HG02981 (cell line): ENCODE data around the gene ATIC.
"Not testable (repeated sequence)": the region's sequence is repeated elsewhere in the genome, so short reads cannot be mapped to it uniquely, and the experiment has no call there.

ENCODE experiments used
- ATAC-seq: cut with Tn5 transposase; IDR thresholded peaks from one replicate; pipeline ENCODE4 v1.9.1; 2021; ENCODE audit warnings: mild to moderate bottlenecking, moderate library complexity; ENCODE audit not compliant: unreplicated experiment

The ATIC gene

DNA sequence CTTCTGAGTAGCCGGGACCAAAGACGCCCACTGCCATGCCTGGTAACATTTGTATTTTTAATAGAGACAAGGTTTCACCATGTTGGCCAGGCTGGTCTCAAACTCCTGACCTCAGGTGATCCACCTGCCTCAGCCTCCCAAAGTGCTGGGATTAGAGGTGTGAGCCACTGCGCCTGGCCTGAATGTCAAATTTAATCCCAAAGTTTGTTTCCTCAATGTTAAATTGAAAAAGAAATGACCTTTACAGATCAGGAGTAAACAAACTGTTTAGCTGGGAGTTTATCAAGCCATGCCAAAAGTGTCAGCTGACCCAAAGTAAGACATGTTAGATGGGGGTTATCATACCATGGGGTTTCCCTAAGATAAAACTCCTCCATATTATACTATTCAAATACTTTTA is 48.2 kb downstream of the ATIC start:
- ATAC-seq: not testable (repeated sequence)

DNA sequence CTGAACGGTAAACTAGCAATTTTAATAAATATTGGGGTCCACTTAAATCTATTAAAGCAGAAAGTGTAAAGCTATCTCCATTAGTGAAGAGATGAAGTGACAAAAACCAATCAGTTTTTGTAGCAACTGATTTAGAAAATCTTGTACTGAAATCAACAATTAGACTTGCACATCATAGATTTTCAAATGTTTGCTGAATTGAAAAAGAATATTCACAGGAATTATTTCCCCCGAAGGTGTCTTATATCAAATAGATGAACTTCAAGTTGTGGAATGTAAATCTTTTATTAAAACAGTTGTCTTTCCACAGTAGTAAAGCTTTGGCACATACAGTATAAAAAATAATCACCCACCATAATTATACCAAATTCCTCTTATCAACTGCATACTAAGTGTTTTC is 48.7 kb downstream of the ATIC start:
- ATAC-seq: no peak

DNA sequence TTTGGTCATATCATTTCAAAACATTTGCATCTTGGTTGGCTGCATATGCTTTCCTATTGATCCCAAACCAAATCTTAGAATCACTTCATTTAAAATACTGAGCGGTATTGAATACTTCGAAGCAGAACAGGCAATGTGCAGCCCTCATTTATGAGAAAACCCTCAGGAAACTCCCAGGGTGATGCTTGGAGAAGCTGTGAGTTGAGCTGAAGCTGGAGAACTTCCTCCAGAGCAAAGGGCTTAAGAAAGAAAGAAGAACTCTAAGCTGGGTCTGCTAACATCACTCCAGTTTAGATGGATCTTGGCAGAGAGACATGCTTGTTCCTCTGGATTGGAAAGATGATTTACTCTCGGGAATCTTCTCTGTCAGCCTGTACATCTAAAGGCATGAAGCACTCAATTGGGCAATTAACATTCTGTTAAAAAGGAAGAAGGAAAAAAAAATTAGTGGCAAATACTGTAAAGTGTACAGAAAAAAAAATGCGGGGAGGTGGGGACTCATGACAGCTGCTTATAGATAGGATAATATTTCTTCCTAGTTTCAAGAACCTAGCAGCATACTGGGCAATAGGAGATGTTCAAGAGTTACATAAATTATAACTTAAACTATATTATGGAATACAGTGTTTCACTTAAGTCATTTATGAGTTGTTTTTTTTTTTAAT is 49.5 kb downstream of the ATIC start:
- ATAC-seq: no peak

GRCh38 chr2:215361876-215362561 is 50.2 kb downstream of the ATIC start:
- no peak for ATAC-seq

GRCh38 chr2:215362562-215362904 is 50.7 kb downstream of the ATIC start:
- ATAC-seq: no peak

DNA sequence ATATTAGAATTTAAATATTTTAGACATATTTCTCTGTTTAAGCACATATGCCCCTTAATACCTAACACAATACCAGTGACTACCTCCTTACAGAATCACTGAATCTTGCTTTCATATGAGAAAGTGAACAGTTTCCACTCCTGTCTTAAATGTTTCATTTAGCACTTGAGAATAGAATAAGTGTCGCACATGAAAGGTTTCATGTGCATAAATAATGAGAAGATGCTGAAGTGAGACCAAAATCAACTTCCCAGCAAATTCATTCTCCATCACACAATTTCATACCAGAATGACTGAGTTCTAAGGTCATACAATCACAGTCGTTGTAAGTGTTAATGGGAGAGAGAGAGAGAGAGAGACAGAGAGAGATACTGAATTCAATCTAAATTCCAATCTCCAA is 51.2 kb downstream of the ATIC start:
- ATAC-seq: no peak

- ATAC-seq: no peak
Observed at GRCh38 chr2:215363461-215364156, 51.8 kb downstream of the ATIC start.

- ATAC-seq: no peak
Observed at GRCh38 chr2:215364157-215365155, 52.6 kb downstream of the ATIC start.

- no peak for ATAC-seq
Observed at GRCh38 chr2:215365184-215365658, 53.4 kb downstream of the ATIC start.

DNA sequence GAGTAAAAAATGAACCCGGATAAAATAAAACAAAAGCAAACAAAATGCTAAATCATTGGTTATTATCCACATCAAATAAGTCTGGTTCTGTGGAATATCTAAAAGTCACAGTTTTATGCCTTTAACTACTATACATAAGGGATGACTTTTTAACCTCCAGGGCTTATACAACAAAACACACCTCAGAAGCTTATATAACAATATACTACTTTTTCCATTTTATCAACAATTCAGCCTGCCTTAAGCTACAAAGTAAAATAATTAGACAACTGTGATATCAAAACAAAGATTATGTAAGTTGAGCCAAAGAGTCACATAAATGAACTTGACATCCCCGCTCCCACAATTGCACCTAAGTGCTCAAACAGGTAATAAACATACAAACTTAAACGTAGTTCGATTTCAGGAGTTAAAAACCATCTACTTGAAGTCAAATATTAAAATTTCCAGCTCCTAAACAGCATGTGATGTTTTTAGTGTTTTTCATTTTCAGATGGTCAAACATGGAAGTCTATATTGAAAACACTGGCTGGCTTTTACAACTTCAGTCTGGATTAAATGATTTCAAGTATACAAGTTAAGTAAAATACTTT is 54.7 kb downstream of the ATIC start:
- no peak for ATAC-seq

GRCh38 chr2:215367662-215368492 is 56.0 kb downstream of the ATIC start:
- ATAC-seq: no peak

- ATAC-seq: no peak
Observed at GRCh38 chr2:215368493-215368809, 56.6 kb downstream of the ATIC start.

DNA sequence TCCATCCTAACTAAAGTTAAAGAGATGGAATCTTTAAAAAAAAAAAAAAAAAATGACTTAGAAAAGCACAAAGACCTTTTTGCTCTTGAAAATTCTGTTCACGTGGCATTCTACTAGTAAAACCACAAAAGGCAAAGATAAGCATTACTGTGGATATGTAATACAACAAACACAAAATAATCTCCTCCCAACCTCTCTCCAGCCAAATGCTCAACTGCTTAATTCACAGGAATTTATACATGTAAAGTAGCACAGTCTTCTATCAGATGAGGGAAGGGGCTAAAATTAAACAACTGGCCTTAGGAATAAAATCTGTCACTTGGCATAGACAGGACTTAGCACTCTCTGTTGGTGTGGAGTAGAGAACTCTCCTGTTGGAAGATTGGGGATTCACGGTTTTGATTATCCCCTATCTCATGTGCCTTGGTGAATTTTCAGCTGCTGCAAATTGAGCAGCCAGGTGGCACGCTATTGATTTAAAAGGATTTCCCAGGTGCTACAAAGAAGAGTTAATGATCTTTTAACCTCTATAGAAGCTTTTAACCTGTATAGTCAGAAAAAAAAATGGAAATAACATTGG is 57.4 kb downstream of the ATIC start:
- no peak for ATAC-seq

GRCh38 chr2:215370112-215370965 is 58.5 kb downstream of the ATIC start:
- no peak for ATAC-seq

GRCh38 chr2:215371915-215372897 is 60.3 kb downstream of the ATIC start:
- ATAC-seq: no peak

GRCh38 chr2:215372968-215373649 is 61.2 kb downstream of the ATIC start:
- ATAC-seq: no peak

DNA sequence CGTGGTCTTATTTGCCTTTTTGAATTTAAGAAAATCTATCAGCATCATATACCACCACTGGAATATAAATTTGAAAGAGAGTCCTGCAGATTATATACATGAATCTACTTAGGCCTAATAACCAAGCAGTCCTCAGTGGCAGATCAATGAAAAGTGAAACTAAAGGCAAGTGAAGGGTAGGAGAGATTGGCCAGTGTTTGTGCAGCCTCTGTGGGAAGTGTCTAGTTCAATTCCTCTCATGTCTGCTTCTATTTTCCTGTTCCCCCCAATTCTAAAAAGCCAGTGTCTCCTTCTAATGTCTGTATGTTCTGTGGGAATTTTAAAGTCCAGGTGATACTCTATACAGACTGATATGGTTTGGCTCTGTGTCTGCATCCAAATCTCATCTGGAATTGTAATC is 62.1 kb downstream of the ATIC start:
- no peak for ATAC-seq
